Dendritic cell treated with granulocyte-macrophage colony-stimulating factor and Interleukin-4, amounts not matched to agents 40 ng/mL and 50 ng/mL, for 4 days (primary cell): ENCODE results near the gene CCDC200.
A peak's percentile ranks its signal among the peaks of the same experiment; 100 is the strongest.

Experiments
- H3K27ac Mint-ChIP-seq: one replicate; pipeline ENCODE4 v1.8.0; 2022; ENCODE audit warnings: mild to moderate bottlenecking, mixed read lengths
- H3K27me3 Mint-ChIP-seq: one replicate; pipeline ENCODE4 v1.8.0; 2022; ENCODE audit warnings: mild to moderate bottlenecking, mixed read lengths
- H3K36me3 Mint-ChIP-seq: one replicate; pipeline ENCODE4 v1.8.0; 2022; ENCODE audit warnings: low read depth, mixed read lengths
- H3K4me1 Mint-ChIP-seq: one replicate; pipeline ENCODE4 v1.8.0; 2022; ENCODE audit warnings: low read depth, mixed read lengths
- H3K4me3 Mint-ChIP-seq: one replicate; pipeline ENCODE4 v1.8.0; 2022; ENCODE audit warnings: mild to moderate bottlenecking, moderate library complexity, mixed read lengths
- H3K9me3 Mint-ChIP-seq: one replicate; pipeline ENCODE4 v1.8.0; 2022; ENCODE audit warnings: mixed read lengths
- intact Hi-C: fragments of 100-400 bp; cut with micrococcal nuclease; formaldehyde crosslinking; loops from one replicate; pipeline ENCODE4 v1.15.0; 2022

The CCDC200 gene

GRCh38 chr17:43220511-43221125 lies 7.8 kb downstream of the CCDC200 start:
- peak overlapping the region; percentile 28 for H3K27ac Mint-ChIP-seq
- H3K4me3 Mint-ChIP-seq = no peak overlapping the region
- H3K27me3 Mint-ChIP-seq = no peaks in the 10 kb centered on the region
- H3K9me3 Mint-ChIP-seq = no peaks in the 10 kb centered on the region
- H3K36me3 Mint-ChIP-seq = peaks cover 100% of the 10 kb centered on the region
- H3K4me1 Mint-ChIP-seq = peaks cover 75% of the 10 kb centered on the region
- intact Hi-C loops = no loop called here

- Mint-ChIP-seq H3K9me3 (no peaks in the 10 kb centered on the region), H3K27me3 (no peaks in the 10 kb centered on the region), H3K36me3 (peaks cover 100% of the 10 kb centered on the region), H3K4me1 (peaks cover 81% of the 10 kb centered on the region), H3K4me3 (no peak overlapping the region), H3K27ac (peak overlapping the region; percentile 28)
- intact Hi-C loops = no loop called here
Observed at GRCh38 chr17:43219746-43220380, 8.6 kb downstream of the CCDC200 start.

- intact Hi-C loops = no loop called here
- Mint-ChIP-seq H3K9me3 (no peaks in the 10 kb centered on the region), H3K4me3 (peak overlapping the region; percentile 23), H3K36me3 (peaks cover 100% of the 10 kb centered on the region), H3K4me1 (peaks cover 81% of the 10 kb centered on the region), H3K27me3 (no peaks in the 10 kb centered on the region), H3K27ac (no peak overlapping the region)
Observed at GRCh38 chr17:43219001-43219400, 9.4 kb downstream of the CCDC200 start.

GRCh38 chr17:43217614-43218087 lies 10.8 kb downstream of the CCDC200 start:
- no peak overlapping the region for H3K4me3 Mint-ChIP-seq
- intact Hi-C loops = no loop called here
- H3K27ac Mint-ChIP-seq = peak overlapping the region; percentile 45
- no peaks in the 10 kb centered on the region for H3K27me3 Mint-ChIP-seq
- no peaks in the 10 kb centered on the region for H3K9me3 Mint-ChIP-seq
- H3K36me3 Mint-ChIP-seq = peaks cover 100% of the 10 kb centered on the region
- peaks cover 84% of the 10 kb centered on the region for H3K4me1 Mint-ChIP-seq

GRCh38 chr17:43216762-43217613 lies 11.4 kb downstream of the CCDC200 start:
- Mint-ChIP-seq H3K27ac (no peak overlapping the region), H3K4me3 (no peak overlapping the region), H3K27me3 (no peaks in the 10 kb centered on the region), H3K36me3 (peaks cover 100% of the 10 kb centered on the region), H3K4me1 (peaks cover 85% of the 10 kb centered on the region), H3K9me3 (no peaks in the 10 kb centered on the region)
- intact Hi-C loops = no loop called here

GRCh38 chr17:43216369-43216761 lies 12.1 kb downstream of the CCDC200 start:
- Mint-ChIP-seq H3K36me3 (peaks cover 99% of the 10 kb centered on the region), H3K27ac (no peak overlapping the region), H3K9me3 (no peaks in the 10 kb centered on the region), H3K4me1 (peaks cover 81% of the 10 kb centered on the region), H3K27me3 (no peaks in the 10 kb centered on the region), H3K4me3 (peak overlapping the region; percentile 13)
- intact Hi-C loops = no loop called here

- peaks cover 98% of the 10 kb centered on the region for H3K36me3 Mint-ChIP-seq
- intact Hi-C loops = no loop called here
- peaks cover 79% of the 10 kb centered on the region for H3K4me1 Mint-ChIP-seq
- no peaks in the 10 kb centered on the region for H3K9me3 Mint-ChIP-seq
- no peaks in the 10 kb centered on the region for H3K27me3 Mint-ChIP-seq
- H3K4me3 Mint-ChIP-seq = no peak overlapping the region
- no peak overlapping the region for H3K27ac Mint-ChIP-seq
Observed at GRCh38 chr17:43215341-43215740, 13.1 kb downstream of the CCDC200 start.

- Mint-ChIP-seq H3K27me3 (no peaks in the 10 kb centered on the region), H3K27ac (peak overlapping the region; percentile 100), H3K9me3 (no peaks in the 10 kb centered on the region), H3K4me3 (peak overlapping the region; percentile 99), H3K4me1 (peaks cover 67% of the 10 kb centered on the region), H3K36me3 (peaks cover 98% of the 10 kb centered on the region)
- intact Hi-C loops = no loop called here
Observed at GRCh38 chr17:43213545-43213944, 14.9 kb downstream of the CCDC200 start.

- H3K4me3 Mint-ChIP-seq = peak overlapping the region; percentile 99
- intact Hi-C loops = loop anchor here (1.0 kb wide), 1 partner anchor 41 kb away; no protein-coding TSS in a partner anchor
- H3K27ac Mint-ChIP-seq = peak overlapping the region; percentile 100
- H3K4me1 Mint-ChIP-seq = peaks cover 60% of the 10 kb centered on the region
- peaks cover 98% of the 10 kb centered on the region for H3K36me3 Mint-ChIP-seq
- H3K27me3 Mint-ChIP-seq = no peaks in the 10 kb centered on the region
- no peaks in the 10 kb centered on the region for H3K9me3 Mint-ChIP-seq
Observed at GRCh38 chr17:43212641-43213490, 15.6 kb downstream of the CCDC200 start.

GRCh38 chr17:43211480-43212402 lies 16.7 kb downstream of the CCDC200 start, which contains the start of gene TMEM106A:
Gene TMEM106A, plus strand, starts transcription at chr17:43211875. Its CDS starts 1,167 bp downstream, at chr17:43213042.
- Mint-ChIP-seq H3K4me1 (peaks cover 49% of the 10 kb centered on the region), H3K27ac (peak within 1 kb of the TSS; percentile 100), H3K4me3 (peak within 1 kb of the TSS; percentile 99), H3K9me3 (no peaks in the 10 kb centered on the region), H3K27me3 (no peaks in the 10 kb centered on the region), H3K36me3 (peaks cover 98% of the 10 kb centered on the region)
- intact Hi-C loops = loop anchor here (1.0 kb wide), 1 partner anchor 39 kb away; no protein-coding TSS in a partner anchor

- intact Hi-C loops = no loop called here
- peaks cover 98% of the 10 kb centered on the region for H3K36me3 Mint-ChIP-seq
- H3K27me3 Mint-ChIP-seq = no peaks in the 10 kb centered on the region
Observed at GRCh38 chr17:43211123-43211479, 17.3 kb downstream of the CCDC200 start.

GRCh38 chr17:43210576-43210975 lies 17.8 kb downstream of the CCDC200 start:
- peaks cover 98% of the 10 kb centered on the region for H3K36me3 Mint-ChIP-seq
- intact Hi-C loops = no loop called here
- no peaks in the 10 kb centered on the region for H3K27me3 Mint-ChIP-seq
- H3K27ac Mint-ChIP-seq = peak overlapping the region; percentile 100
- peak overlapping the region; percentile 99 for H3K4me3 Mint-ChIP-seq
- peaks cover 37% of the 10 kb centered on the region for H3K4me1 Mint-ChIP-seq
- no peaks in the 10 kb centered on the region for H3K9me3 Mint-ChIP-seq

More at GRCh38 chr17:43211123-43211479, 17.3 kb downstream of the CCDC200 start:
- Mint-ChIP-seq H3K27ac (peak overlapping the region; percentile 100), H3K9me3 (no peaks in the 10 kb centered on the region), H3K4me3 (peak overlapping the region; percentile 99), H3K4me1 (peaks cover 43% of the 10 kb centered on the region)
